Hematopoietic multipotent progenitor cell treated with erythropoietin and hydrocortisone succinate and interleukin-3 and kit ligand, for 17 days (in vitro differentiated cells): ENCODE measurements around the gene LAMB3.

Experiments used
- DNase-seq: peaks from one replicate; pipeline ENCODE4 v3.0.0-alpha.2; 2015; ENCODE audit warnings: low spot score

The LAMB3 gene

GRCh38 chr1:209661071-209661470, 8.8 kb upstream of the LAMB3 start:
- no peak for DNase-seq

- no peak for DNase-seq
These were observed 7.7 kb upstream of the LAMB3 start for GRCh38 chr1:209659909-209660308.

GRCh38 chr1:209657918-209658317, 5.7 kb upstream of the LAMB3 start:
- no peak for DNase-seq

DNA sequence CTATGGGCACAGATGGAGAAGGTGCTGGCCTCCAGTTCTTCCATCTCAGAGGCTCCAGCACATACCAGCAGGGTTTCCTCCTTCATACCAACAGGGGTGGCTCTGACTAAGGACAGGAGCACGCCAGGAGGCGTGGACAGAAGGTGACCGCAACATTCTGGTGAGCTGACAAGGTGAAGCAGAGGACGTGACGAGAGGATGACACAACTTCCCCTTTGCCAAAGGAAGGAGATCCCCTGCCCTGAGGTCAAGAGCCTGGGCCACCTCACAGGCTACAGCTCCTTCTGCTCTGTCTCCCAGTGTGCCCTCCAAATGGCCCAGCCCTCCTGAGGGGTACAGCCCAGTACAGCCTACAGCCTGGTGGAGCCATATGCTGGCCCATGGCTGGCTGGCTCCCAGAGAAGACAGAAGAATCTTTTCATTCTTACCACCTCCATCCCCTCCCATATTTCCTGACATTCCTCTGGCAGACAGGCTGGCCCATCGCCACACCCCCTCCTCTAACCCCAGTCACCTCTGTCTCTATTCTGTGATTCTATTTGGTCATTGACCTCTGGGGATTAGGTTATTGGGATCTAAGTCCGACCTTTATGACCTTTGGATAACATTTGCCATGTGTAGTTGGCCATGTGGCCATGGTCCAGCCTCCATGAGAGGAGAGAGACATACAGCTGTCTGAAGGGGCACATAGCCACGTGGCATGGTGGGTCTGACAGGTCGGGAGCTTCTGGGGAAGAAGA, 5.1 kb upstream of the LAMB3 start:
- no peak for DNase-seq

DNA sequence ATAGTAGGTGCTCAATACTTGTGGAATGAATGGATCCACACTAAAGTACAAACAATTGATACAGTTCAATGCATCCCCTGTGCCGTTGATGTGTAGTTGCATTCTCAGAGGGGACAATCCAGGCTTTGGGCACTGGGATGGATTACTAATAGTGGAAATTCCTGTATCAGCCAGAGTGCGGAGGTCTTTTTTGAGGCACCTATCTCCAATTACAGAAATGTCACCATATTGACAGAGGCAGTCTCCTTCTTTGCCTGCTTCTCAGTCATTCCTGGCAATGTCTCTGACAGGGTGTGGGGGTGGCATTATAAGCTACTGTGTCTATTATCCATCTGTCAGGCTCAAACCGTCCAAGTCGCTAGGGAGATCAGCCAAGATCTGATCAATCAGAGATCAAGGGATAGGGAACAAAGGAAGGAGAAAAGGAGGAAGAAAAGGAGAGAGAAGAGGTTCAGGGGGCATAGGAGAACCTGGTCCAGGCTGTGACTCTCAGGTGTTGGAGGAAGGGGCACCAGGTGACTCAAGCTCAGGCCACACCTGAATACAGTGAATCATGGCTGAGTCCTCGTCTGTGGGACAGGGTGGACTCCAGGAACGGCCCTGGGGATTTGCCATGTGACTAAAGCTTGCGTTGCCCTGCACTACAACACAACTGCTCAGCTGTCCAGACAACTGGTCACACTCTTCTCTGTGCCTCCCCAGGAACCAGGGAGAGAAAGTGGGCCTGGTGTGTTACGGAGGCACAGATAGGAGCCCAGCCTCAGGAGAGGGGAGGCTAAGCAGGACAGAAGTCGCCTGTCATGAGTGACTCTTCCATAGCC, 3.4 kb upstream of the LAMB3 start:
- no peak for DNase-seq

DNA sequence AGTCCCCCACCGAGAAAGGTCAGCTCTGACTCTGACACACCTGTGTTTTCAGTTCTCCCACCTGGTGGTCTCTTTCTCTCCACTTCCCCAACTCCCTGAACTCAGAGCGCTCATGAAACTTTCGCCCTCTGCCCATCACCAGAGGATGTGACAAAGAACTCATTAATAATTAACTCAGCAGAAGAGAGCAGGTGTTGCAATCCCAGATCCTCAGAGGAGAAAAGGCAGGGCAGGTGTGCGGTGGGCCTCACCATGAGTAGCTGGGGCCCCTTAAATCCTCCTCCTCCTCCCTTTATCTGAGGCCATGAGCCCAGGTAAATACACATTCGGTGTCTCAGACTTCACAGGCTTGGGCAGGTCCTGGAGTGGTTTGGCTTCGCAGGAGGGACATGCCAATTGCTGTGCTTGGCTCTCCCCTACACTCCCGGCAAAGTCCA, 1.7 kb upstream of the LAMB3 start:
- no peak for DNase-seq

DNA sequence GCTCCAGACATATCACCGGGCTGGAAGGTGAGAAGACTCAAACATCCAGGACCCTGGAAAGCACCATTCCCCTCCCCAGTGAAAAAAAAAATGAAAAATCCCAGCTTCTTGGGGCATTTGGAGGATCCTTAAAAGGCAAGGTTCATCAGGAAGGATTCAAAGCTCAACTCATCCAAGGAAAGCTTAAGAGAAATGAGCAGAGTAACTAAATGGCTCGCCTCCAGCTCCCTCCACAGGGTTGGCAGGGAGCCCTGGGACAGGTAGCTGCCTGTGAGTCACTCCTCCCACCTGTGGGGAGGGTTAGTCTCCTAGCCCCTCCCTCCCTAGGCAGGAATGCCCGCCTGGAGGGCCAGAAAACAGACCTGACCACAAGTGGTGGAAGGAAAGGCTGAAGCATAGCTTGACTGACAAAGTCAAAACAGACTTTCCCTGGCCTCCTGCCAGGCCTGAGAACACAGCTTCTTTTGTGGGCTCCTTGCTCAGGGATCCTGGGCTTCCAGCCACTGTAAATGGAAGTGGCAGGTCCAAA, 712 bp upstream of the LAMB3 start:
- DNase-seq = peak; percentile 82

- DNase-seq = peak; percentile 84
These were observed 1.1 kb downstream of the LAMB3 start for GRCh38 chr1:209651138-209651587.

- no peak for DNase-seq
These were observed 1.8 kb downstream of the LAMB3 start for GRCh38 chr1:209650454-209650853.

DNA sequence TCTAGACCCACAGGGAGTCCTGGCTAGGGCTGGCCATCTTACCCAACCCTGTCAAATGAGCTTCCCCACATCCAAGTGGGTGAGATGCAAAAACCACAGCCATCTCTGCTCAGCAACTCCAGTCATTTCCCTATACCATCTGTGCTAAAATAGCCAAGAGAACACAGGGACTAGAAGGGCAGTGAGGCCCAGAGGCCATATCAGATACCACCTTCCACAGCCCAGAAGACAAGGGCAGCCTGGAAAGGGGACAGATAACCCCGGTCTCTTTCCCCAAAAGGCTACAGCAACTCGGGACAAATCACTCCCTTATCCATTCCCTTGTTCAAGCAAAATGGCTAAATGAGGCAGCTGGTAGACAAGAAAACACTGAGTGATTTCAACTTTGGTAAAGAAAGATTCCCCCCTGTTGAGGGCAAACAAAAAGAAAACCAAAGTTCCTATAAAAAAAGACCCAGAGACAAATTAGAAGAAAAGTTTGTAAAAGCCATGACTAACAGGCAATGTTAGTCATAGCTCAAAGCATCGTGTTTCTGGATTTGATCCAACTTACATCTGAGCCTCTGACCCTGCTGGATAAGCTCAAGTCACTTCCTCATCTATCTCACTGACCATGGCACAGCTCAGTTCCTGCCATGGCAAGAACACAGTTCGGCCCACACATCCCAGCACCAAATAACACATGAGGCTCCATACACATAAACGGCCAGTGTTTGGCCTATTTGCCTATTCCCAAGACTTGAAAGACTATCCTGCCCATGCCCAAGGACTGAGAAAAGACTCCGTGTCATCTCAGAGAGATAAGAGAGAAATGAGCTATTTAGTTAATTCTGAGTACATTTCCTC, 3.1 kb downstream of the LAMB3 start:
- DNase-seq = peak; percentile 87

DNA sequence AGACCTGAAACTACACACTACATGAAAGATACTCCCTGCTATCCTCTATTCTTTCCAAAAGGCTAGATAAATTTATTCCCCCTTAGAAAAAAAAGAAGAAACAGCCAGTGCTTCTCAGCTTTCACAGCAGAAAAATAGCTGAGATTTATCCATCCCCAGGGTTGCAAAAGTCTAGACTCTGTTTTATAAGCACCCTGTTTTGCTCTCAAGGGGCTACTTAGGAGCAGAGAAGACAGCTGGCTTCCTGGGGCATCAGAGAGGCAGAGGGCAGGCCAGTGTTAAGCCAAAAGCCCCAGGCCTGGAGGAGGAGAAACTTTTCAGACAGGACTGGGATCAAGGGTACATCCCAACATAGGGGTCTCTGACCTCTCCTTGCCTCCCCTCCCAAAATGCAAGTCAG, 3.9 kb downstream of the LAMB3 start:
- DNase-seq = peak; percentile 22

GRCh38 chr1:209647156-209647555, 5.1 kb downstream of the LAMB3 start:
- DNase-seq = peak; percentile 63

DNA sequence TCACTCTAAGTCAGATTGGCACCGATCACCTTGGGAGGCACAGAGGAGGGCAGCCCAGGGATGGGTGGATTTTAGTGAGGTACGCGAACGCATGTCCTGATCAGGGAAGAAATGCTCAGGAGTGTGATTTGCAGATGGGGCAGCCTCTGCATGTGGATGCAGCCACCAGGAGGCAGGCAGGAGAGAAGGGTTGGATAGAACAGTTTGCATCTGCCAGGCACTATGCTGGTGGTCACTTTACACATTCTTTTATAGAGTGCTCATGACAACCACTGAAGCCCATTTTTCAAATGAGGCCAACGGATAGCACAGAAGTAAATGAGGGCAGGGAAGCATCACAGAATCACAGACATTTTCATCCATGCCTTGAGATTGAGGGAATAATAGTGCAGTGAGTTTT, 5.7 kb downstream of the LAMB3 start:
- peak; percentile 49 for DNase-seq

GRCh38 chr1:209645574-209646452, 6.4 kb downstream of the LAMB3 start:
- DNase-seq = peak; percentile 83

GRCh38 chr1:209643285-209644020, 8.8 kb downstream of the LAMB3 start:
- DNase-seq = peak; percentile 55

GRCh38 chr1:209642816-209643215, 9.4 kb downstream of the LAMB3 start:
- DNase-seq = peak; percentile 25

GRCh38 chr1:209641832-209642172, 10.4 kb downstream of the LAMB3 start:
- no peak for DNase-seq

- DNase-seq = no peak
These were observed 16.4 kb downstream of the LAMB3 start for GRCh38 chr1:209635850-209636249.

- DNase-seq = no peak
These were observed 18.1 kb downstream of the LAMB3 start for GRCh38 chr1:209634005-209634737.
